NCI-H774 (cell line): Measurements from ENCODE around the gene TUBB3.
"Not testable (repeated sequence)": the region's sequence is repeated elsewhere in the genome, so short reads cannot be mapped to it uniquely, and the experiment has no call there.

ENCODE experiments used
- DNase-seq: peaks from one replicate; lab custom pipeline; 2025; lab: John Stamatoyannopoulos, UW

TUBB3 gene

GRCh38 chr16:89918453-89919347 is 4.4 kb upstream of the TUBB3 start, which contains the start of gene MC1R:
TSS of gene MC1R (plus strand) at chr16:89918862. CDS start at chr16:89919259, 397 bp downstream.
- no peak for DNase-seq

DNA sequence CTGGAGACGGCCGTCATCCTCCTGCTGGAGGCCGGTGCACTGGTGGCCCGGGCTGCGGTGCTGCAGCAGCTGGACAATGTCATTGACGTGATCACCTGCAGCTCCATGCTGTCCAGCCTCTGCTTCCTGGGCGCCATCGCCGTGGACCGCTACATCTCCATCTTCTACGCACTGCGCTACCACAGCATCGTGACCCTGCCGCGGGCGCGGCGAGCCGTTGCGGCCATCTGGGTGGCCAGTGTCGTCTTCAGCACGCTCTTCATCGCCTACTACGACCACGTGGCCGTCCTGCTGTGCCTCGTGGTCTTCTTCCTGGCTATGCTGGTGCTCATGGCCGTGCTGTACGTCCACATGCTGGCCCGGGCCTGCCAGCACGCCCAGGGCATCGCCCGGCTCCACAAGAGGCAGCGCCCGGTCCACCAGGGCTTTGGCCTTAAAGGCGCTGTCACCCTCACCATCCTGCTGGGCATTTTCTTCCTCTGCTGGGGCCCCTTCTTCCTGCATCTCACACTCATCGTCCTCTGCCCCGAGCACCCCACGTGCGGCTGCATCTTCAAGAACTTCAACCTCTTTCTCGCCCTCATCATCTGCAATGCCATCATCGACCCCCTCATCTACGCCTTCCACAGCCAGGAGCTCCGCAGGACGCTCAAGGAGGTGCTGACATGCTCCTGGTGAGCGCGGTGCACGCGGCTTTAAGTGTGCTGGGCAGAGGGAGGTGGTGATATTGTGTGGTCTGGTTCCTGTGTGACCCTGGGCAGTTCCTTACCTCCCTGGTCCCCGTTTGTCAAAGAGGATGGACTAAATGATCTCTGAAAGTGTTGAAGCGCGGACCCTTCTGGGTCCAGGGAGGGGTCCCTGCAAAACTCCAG is 3.4 kb upstream of the TUBB3 start:
- no peak for DNase-seq

- DNase-seq, result no peak
These were observed 2.4 kb upstream of the TUBB3 start for GRCh38 chr16:89920723-89921122.

DNA sequence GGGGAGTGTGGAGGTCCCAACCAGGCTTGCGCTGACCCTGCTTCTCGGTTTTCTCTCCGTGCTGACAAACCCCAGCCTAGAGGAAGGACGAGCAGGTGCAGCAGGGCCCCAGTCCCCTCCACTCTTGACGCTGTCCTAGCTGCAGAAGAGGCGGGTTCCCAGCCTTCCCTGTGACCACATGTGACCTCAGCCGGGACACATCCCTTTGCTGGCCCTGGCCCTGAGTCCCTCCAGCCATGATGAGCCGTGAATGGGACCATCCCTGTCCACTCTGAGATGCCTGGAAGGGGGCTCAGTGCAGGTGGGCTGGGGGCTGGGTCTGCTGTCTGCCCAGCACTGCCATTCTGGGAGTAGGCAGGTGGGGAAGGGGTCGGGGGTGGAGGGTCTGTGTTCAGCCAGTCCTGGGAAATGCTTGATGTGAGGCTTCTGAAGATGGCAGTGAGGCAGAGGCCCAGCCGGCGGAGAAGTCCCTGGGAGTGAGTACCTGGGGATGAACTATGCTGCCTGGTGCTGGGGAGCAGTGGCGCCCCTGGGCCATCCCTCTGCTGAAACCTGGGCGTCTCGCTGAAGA is 1.9 kb upstream of the TUBB3 start:
- DNase-seq, result no peak

DNA sequence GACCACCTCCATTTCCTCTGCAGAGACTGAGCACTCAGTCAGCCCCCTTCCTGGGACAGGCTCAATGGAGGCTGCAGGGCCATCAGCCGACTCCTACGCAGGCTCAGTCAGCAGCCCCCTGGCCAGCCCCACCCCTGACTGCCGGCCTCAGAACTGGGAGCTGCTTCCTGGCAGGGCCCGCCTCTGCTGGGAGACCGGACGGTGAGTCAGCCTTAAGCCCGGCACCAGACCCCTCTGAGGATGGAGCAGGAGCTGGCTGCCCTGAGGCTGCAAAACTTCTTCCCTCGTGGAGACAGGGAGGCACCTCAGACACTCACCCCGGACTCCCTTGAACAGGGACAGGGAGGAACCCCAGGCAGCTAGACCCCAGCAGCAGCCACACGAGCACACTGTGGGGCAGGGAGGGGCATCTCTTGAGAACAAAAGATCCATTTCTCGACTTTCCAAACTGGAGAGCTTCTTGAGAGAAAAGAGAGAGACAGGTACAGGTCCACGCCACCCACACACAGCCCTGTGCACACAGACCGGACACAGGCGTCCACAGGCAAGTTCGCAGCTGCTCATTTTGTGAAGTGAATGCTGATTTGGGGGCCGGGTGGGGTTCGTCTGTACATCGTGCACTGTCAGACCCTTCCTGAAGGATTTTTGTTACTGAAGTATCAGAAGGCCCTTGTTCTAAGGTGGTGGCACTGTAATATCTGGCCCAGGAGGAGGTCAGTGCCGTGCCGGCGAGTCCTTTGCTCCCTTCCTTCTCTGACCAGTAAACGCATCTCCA is 1.3 kb upstream of the TUBB3 start:
- no peak for DNase-seq

GRCh38 chr16:89922477-89922883 is 662 bp upstream of the TUBB3 start:
- no peak for DNase-seq

DNA sequence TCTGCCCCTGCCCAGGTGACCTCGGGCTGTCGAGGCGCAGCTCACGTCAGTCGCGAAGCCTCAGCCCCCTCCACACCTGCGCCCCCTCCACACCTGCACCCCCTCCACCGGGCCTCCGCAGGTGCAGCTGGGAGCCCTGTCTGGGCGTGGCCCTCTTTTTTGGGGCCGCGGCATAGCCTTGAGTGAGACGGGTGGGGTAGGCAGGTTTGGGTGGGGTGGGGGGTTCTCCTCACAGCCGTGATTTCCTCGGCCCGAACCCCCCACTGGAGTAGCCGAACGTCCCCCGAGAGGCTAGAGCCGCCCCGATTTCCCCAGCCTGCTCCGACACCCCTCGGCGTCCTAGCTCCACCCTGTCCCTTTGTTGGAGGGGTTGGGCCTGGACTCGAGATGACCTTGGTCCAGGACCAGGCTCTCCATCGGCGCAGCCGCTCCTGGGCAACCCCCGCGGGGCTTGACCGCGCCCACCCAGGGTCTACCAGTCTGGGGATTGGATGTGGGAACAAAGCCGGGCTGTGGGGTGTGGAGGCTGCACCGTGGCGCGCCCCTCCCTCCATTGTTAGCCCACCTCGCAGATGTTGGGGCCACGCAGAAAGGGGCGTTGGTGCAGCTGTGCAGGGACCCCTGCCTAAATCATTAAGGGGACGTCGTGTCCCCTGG is 626 bp downstream of the TUBB3 start:
- DNase-seq, result no peak

GRCh38 chr16:89924297-89924924 is 1.3 kb downstream of the TUBB3 start:
- no peak for DNase-seq

DNA sequence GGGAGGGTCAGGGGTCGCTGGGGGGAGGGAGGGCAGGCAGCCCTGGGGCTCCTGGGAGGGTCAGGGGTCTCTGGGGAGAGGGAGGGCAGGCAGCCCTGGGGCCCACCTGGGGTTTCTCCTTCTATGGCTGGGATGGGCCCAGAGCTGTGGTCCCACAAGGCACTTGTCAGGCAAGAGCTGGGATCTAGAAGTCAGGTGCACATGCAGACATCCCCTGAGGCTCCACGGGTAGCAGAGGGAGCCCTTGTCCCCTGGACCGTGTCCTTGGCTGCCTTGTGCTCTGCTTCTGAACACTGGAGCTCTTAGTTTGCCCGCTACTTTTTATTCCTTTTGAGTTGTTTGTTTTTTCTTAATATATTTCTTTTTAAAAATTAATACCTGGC is 1.8 kb downstream of the TUBB3 start:
- no peak for DNase-seq

DNA sequence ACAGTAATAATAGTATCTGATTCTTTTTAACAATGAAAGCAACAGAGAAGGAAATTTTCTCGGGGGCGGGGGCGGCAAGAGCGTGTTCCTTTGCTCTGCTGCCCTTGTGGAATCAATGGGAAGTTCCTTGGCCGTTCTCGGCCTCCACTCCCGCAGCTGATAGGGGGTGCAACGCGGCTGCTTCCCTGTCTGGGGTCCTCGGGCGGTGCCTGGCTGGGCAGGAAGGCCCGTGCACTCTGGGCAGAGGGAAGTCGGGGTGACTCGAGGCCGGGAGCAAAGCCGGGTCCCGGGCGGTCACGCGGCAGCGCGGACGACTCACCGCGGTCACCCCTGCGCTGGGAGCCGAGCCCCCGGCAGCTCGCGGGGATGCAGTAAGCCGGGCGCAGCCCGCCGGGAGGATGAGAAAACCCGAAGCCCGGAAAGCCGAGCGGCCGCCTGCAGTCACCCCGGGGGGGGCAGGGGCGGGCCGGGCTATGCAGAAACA is 2.5 kb downstream of the TUBB3 start:
- no peak for DNase-seq

GRCh38 chr16:89931305-89931896 is 8.3 kb downstream of the TUBB3 start:
- no peak for DNase-seq

- DNase-seq, result no peak
These were observed 8.8 kb downstream of the TUBB3 start for GRCh38 chr16:89931964-89932363.

- DNase-seq, result not testable (repeated sequence)
These were observed 10.9 kb downstream of the TUBB3 start for GRCh38 chr16:89934019-89934418.

DNA sequence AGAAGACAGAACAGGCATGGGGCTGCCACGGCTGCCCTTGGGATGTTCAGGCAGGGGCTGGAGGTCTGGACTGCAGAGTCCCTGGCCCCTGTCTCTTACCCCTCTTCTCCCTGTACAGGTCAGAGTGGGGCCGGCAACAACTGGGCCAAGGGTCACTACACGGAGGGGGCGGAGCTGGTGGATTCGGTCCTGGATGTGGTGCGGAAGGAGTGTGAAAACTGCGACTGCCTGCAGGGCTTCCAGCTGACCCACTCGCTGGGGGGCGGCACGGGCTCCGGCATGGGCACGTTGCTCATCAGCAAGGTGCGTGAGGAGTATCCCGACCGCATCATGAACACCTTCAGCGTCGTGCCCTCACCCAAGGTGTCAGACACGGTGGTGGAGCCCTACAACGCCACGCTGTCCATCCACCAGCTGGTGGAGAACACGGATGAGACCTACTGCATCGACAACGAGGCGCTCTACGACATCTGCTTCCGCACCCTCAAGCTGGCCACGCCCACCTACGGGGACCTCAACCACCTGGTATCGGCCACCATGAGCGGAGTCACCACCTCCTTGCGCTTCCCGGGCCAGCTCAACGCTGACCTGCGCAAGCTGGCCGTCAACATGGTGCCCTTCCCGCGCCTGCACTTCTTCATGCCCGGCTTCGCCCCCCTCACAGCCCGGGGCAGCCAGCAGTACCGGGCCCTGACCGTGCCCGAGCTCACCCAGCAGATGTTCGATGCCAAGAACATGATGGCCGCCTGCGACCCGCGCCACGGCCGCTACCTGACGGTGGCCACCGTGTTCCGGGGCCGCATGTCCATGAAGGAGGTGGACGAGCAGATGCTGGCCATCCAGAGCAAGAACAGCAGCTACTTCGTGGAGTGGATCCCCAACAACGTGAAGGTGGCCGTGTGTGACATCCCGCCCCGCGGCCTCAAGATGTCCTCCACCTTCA is 11.7 kb downstream of the TUBB3 start:
- no peak for DNase-seq

- DNase-seq, result not testable (repeated sequence)
These were observed 12.5 kb downstream of the TUBB3 start for GRCh38 chr16:89935620-89936019.

DNA sequence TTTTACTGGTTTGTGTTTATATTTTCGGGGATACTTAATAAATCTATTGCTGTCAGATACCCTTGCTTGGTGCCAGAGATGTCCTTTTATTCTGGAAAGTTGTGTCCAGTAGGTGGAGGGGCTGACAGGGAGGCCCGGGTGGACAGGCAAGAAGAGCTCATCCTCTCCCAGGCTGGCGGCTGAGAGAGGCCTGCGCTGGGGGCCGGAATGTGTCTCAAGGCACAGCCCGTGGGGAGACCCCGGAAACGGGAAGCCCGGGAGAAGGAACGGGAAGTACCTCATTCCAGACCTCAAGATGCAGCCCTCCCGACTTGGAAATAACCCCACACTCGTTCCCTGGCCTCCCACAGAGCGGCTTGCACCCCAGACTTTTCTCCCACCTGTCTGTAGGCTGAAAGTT is 12.9 kb downstream of the TUBB3 start:
- DNase-seq, result no peak

- DNase-seq, result no peak
These were observed 13.4 kb downstream of the TUBB3 start for GRCh38 chr16:89936508-89936907.

GRCh38 chr16:89936981-89937380 is 13.8 kb downstream of the TUBB3 start:
- DNase-seq, result no peak
